HG03196 (cell line): ENCODE measurements around the gene GNG7.
"Not testable (repeated sequence)": the region's sequence is repeated elsewhere in the genome, so short reads cannot be mapped to it uniquely, and the experiment has no call there.

Experiments
- ATAC-seq: cut with Tn5 transposase; IDR thresholded peaks from one replicate; pipeline ENCODE4 v1.9.1; 2021; ENCODE audit not compliant: unreplicated experiment

GNG7 gene

DNA sequence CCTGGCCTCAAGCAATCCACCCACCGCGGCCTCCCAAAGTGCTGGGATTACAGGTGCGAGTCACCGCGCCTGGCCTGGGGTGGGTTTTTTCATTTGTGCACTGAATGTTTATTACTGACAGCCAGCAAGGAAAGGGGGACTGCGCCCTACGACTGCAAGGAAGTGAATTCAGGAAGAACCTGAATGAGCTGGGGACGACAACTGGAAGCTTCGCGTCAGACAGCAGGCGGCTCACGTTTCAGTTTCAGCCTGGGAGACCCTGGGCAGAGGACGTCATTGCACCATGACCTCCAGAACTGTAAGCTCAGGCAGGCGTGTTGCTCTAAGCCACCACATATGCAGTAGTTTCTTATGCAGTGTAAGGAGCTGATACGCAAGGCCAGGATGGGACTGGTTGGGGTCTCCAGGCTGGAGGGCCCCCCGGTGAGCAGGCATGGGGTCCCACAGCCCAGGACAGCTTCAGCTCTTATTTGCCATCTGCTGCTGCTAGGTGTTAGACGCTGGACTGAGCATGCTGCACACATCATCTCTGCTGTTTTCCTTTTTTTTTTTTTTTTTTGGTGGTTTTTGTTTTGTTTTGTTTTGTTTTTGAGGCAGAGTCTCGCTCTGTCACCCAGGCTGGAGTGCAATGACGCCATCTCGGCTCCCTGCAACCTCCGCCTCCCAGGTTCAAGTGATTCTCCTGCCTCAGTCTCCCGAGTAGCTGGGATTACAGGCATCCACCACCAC, 160.0 kb downstream of the GNG7 start:
- ATAC-seq, result no peak

DNA sequence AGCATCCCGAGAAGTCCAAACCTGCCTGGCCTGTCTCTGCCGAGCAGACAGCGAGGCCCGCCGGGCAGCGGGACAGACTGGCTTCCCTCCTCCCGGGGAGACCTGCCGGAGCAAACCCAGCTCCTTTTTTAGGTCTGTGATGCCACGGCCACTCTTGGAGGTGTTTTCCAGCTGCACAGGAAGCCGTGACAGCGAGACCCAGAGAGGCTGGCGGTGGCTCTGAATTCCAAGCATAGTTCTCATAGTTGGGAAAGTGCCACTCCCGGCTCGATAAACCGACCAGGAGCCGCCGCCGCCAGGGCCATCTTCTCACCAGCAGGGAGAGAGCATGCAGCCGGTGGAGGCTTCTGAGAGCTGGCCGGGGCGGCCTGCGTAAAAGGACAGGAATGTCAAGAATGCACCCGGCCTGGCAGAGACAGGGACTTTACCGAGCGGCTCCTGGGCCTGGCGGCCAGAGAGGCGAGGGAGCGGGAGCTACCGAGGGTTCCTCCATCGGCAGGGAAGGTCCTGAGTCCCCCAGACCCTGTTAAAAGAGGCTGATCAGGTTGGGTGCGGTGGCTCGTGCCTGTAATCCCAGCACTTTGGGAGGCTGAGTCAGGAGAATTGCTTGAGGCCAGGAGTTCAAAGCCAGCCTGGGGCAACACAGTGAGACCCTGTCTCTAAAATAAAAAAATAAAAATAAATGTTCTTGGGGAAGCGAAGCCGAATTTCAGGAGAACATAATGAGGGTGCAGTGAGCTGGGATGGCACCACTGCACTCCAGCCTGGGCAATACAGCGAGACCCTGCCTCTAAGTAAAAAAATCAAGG, 161.6 kb downstream of the GNG7 start:
- ATAC-seq, result no peak

DNA sequence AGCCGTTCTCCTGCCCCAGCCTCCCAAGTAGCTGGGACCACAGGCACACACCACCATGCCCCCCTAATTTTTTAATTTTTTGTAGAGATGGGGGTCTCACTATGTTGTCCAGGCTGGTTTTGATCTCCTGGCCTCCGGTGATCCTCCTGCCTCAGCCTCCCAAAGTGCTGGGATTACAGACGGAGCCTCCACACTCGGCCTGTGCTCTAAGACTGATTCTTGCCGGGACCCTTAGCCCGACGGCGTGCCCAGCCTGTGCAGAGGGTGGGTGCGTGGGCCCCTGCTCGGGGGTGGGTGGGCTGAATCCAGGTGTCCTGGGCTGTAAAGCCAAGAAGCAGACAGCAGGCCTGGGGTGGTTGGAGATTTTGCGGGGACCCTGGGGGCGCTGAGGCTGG, 162.2 kb downstream of the GNG7 start:
- no peak for ATAC-seq

DNA sequence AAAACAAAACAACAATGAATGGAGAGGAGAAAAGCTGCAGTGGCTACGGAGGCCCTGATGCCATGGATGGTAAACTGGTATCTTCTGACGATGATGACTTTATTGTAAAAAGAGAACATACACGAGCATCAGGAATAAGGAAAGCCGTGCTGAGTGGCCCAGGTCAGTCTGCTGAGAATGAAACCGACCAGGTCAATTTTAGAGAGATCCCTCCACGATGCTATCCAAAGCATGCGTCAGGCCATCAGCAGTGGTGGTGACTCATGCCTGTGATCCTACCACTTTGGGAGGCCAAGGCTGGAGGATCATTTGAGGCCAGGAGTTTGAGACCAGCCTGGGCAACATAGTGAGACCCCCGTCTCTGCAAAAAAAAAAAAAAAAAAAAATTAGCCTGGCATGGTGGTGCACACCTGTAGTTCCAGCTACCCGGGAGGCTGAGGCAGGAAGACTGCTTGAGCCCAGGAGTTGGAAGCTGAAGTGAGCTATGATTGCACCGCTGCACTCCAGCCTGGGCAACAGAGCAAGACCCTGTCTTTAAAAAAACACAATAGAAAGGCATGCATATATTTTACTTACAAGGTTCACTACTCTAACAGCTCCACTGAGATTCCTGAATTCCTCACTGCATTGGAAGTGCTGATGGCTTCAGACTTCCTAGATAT, 164.3 kb downstream of the GNG7 start:
- ATAC-seq, result no peak

GRCh38 chr19:2537584-2537983, 164.9 kb downstream of the GNG7 start:
- ATAC-seq, result not testable (repeated sequence)

GRCh38 chr19:2536461-2536860, 166.0 kb downstream of the GNG7 start:
- no peak for ATAC-seq

GRCh38 chr19:2534423-2535013, 168.0 kb downstream of the GNG7 start:
- ATAC-seq, result no peak

- ATAC-seq, result no peak
Observed at GRCh38 chr19:2533686-2534422, 168.6 kb downstream of the GNG7 start.

GRCh38 chr19:2533072-2533425, 169.4 kb downstream of the GNG7 start:
- no peak for ATAC-seq

- ATAC-seq, result no peak
Observed at GRCh38 chr19:2532252-2533071, 170.0 kb downstream of the GNG7 start.

- not testable (repeated sequence) for ATAC-seq
Observed at GRCh38 chr19:2529942-2530341, 172.6 kb downstream of the GNG7 start.

GRCh38 chr19:2529473-2529918, 173.0 kb downstream of the GNG7 start:
- ATAC-seq, result no peak

GRCh38 chr19:2528675-2529101, 173.8 kb downstream of the GNG7 start:
- ATAC-seq, result no peak

DNA sequence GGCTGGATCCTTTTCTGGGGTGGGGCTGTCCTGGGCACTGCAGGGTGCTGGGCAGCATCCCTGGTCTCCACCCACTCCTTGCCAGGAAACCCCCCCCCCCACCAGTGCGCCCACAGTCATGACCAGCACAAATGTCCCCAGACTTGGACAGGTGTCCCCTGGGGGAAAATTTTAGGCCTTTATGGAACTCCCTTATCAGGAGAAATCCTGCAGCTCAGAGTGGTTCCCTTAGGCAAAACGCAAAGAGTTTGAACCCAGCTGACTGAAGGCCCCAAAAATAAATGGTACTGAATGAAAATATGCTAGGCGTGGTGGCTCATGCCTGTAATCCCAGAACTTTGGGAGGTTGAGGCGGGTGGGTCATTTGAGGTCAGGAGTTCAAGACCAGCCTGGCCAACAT, 174.8 kb downstream of the GNG7 start:
- ATAC-seq, result no peak

- ATAC-seq, result no peak
Observed at GRCh38 chr19:2527171-2527570, 175.3 kb downstream of the GNG7 start.

GRCh38 chr19:2524840-2525723, 177.4 kb downstream of the GNG7 start:
- no peak for ATAC-seq

DNA sequence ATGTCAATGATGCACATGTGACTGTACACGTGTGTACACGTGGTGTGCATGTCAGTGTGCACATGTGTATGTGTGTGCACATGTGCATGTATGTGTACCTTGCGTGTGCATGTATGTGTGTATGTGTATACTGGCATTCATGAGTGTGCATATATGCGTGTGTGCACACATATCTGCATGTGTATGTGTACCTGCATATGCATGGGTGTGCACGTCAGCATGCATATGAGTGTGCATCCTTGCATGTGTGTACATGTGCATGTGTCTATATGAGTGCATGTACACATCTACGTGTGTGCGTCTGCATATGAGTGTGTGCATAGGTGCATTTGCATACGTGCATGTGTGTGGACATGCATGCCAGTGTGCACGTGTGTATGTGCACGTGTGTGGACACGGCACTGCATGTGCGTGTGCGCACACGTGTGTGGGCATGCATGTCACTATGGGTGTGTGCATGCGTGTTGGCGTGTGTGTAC, 178.1 kb downstream of the GNG7 start:
- ATAC-seq, result no peak

- no peak for ATAC-seq
Observed at GRCh38 chr19:2523630-2524311, 178.7 kb downstream of the GNG7 start.
